Measurements from ENCODE around the gene KRTAP20-1.

KRTAP20-1 gene

DNA sequence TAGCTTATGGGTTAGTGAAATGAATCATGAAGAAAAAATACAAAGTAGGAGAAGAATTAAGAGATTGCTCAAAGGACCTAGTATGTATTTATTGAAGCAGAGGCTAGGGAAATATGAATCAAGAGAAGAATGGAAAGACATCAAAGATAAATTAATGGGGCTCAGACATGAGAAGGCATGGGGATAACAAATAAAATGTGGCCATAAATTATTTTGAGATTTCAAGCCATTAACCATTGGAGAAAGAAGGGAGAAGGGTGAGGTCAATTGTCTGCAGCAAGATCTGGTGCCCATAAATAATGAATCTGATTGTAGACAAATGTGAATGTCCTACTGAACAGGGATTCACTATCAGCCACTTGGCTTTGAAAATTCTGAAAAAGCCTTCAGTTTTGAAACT, 36.7 kb downstream of the KRTAP20-1 start:
- no peak for DNase-seq
